Measurements from ENCODE around the gene STBD1. TPM values are rescaled to one million over a fixed set of nuclear protein-coding genes. Genes with fewer than 3 reads are reported as not detected.

STBD1 gene
- total and polyA plus RNA-seq, 2 of the 4 experiments (the other 2 are of a cell fraction), result 1.7 to 3.0 TPM

DNA sequence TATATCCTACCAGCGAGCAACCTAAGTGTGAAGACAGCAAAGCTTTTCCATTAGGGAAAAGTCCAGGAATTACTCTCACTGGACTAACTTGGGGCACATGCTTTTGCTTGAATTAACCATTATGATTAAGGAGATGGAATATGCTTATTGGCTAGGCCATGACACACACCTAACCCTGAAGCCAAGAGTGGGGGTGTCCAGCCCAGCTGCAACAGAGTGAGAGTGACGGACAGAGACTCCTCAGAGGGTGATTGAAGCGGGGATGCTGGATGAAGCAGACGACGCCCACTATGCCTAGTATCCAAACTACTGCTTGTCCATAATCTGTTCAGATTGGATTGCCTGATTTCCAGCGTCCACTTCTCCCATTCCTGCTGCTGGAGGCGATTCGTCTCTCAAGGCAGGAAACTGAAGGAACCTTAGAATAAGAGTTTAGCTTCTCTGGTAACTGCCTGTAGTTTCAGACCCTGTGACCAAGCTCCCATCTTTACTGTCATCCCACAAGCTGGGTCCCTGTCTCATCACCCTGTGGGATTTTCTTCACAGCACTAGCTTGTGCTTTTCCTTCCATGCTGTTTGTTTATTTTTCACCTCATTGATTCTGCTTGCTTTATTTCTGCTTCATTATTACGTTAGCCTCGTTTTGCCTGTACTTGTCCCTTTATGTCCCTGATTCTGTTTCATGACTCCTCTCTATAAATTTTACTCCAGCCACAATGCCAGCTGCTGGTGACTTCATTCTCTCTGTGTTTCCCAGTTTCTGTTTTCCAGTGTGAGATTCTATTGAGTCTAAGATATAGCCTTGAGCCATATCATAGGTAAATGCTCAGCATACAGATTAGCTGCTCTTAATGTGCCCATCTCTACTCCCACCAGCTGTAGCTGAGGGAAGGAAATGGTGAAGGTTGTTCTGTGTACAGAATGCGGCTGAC is 36.0 kb upstream of the STBD1 start:
- no peak overlapping the region for H3K4me3 ChIP-seq (ENCODE audit: insufficient read depth, low read depth, low read length)
- ATAC-seq (ENCODE audit: low read depth), result no peak
- H3K4me1 ChIP-seq (ENCODE audit: control insufficient read depth, insufficient read depth, low read length), result no peaks in the 10 kb centered on the region
- BruUV-seq (replicated peaks), result no TSS peak
- no peak overlapping the region for H4K5ac ChIP-seq (ENCODE audit: low read depth, low read length)
- no peaks in the 10 kb centered on the region for H3K79me1 ChIP-seq (ENCODE audit: low read depth in 1 of 2, low read length in 2 of 2)
- no peak overlapping the region for H2BK5ac ChIP-seq (ENCODE audit: low read depth, low read length, poor library complexity, severe bottlenecking)
- in situ Hi-C loops (cut with MboI; ENCODE audit: low sequenced_read_pairs), result no loop called here
- H2AK9ac ChIP-seq (replicated peaks; ENCODE audit: low read depth, low read length, poor library complexity), result no peak overlapping the region
- no peak for DNase-seq
- no peak overlapping the region for H2AK5ac ChIP-seq (ENCODE audit: low read depth, low read length)
- H2BK15ac ChIP-seq (ENCODE audit: low read depth, low read length), result no peak overlapping the region
- no peak overlapping the region for H3K56ac ChIP-seq (ENCODE audit: extremely low read depth, insufficient read depth, low read length)
- H3K18ac ChIP-seq (ENCODE audit: low read depth, low read length), result no peak overlapping the region
- POLR2A ChIA-PET (ENCODE audit: unreplicated experiment), result no interaction called here
- H3K4me2 ChIP-seq (ENCODE audit: low read depth, low read length), result no peak overlapping the region
- no peak overlapping the region for H2BK20ac ChIP-seq (ENCODE audit: low read depth, low read length)
- intact Hi-C loops (cut with micrococcal nuclease), result no loop called here
- TF ChIP-seq MAFK (IDR thresholded peaks at IDR 0.05; ENCODE audit: low read depth, low read length) (no peak), RCOR1 (IDR thresholded peaks at IDR 0.05; ENCODE audit: insufficient replicate concordance, low read length) (no peak), BHLHE40 (IDR thresholded peaks at IDR 0.05; ENCODE audit: low read depth, low read length) (no peak), USF2 (IDR thresholded peaks at IDR 0.05; ENCODE audit: low read depth, low read length) (no peak), CHD1 (IDR thresholded peaks at IDR 0.05; ENCODE audit: low read depth, low read length) (no peak), SMC3 (IDR thresholded peaks at IDR 0.05; ENCODE audit: low read depth, low read length) (no peak)
- TF ChIP-seq, protein P1, sequence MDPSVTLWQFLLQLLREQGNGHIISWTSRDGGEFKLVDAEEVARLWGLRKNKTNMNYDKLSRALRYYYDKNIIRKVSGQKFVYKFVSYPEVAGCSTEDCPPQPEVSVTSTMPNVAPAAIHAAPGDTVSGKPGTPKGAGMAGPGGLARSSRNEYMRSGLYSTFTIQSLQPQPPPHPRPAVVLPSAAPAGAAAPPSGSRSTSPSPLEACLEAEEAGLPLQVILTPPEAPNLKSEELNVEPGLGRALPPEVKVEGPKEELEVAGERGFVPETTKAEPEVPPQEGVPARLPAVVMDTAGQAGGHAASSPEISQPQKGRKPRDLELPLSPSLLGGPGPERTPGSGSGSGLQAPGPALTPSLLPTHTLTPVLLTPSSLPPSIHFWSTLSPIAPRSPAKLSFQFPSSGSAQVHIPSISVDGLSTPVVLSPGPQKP (IDR thresholded peaks at IDR 0.05; ENCODE audit: borderline replicate concordance, low read depth, low read length), result no peak
- H4K91ac ChIP-seq (ENCODE audit: insufficient read depth, low read depth, low read length), result no peak overlapping the region
- H3K36me3 ChIP-seq (ENCODE audit: control insufficient read depth, insufficient read depth, low read length), result no peaks in the 10 kb centered on the region
- no peak overlapping the region for H4K8ac ChIP-seq (ENCODE audit: low read depth in 2 of 2, low read length in 2 of 2)
- H4K20me1 ChIP-seq (ENCODE audit: insufficient read depth, low read length), result no peaks in the 10 kb centered on the region
- H3K4ac ChIP-seq (ENCODE audit: low read depth, low read length), result no peak overlapping the region
- H3K14ac ChIP-seq (replicated peaks; ENCODE audit: low read depth, low read length), result no peak overlapping the region
- H2AFZ ChIP-seq (replicated peaks; ENCODE audit: low read length, poor library complexity), result no peak overlapping the region
- no peak overlapping the region for H2BK120ac ChIP-seq (ENCODE audit: low read depth, low read length)
- no peaks in the 10 kb centered on the region for H3K9me3 ChIP-seq (ENCODE audit: control insufficient read depth, insufficient read depth, low read length)
- H3K27ac ChIP-seq (ENCODE audit: insufficient read depth, low read length), result no peak overlapping the region
- no peak overlapping the region for H3K9ac ChIP-seq (ENCODE audit: low read depth, low read length)
- dilution Hi-C loops (cut with HindIII; ENCODE audit: low sequenced_read_pairs, unreplicated experiment), result no loop called here
- WGBS, 2 experiments (ENCODE audit: extremely low coverage in 2 of 2, insufficient read length in 1 of 2), result 64% methylated on average over 3 of the region's 11 CpGs; no CpG with 5 or more reads in 1 of the 2 experiments
- no peaks in the 10 kb centered on the region for H3K9me1 ChIP-seq (ENCODE audit: insufficient read depth, low read length)
- CTCF ChIA-PET, result no interaction called here
- H3K27me3 ChIP-seq (ENCODE audit: control insufficient read depth, insufficient read depth, low read length), result peaks cover 41% of the 10 kb centered on the region
- H3K23ac ChIP-seq (ENCODE audit: low read depth, low read length), result no peak overlapping the region

Measured in IMR-90 (cell line).